ENCODE results near the gene TENM3.

The TENM3 gene

GRCh38 chr4:182354106-182354505 is 110.9 kb downstream of the TENM3 start:
- no peaks in the 10 kb centered on the region for H4K20me1 ChIP-seq (ENCODE audit: insufficient read depth, low read length)
- no peaks in the 10 kb centered on the region for H3F3A ChIP-seq (ENCODE audit: insufficient read depth, low read length)
- TF ChIP-seq CTCF (IDR thresholded peaks at IDR 0.05; ENCODE audit: low read length) (no peak), EZH2 (optimal IDR thresholded peaks at IDR 0.05; ENCODE audit: low read depth, low read length) (no peak), EZH2phosphoT487 (IDR thresholded peaks at IDR 0.05; ENCODE audit: low read length) (no peak)
- H3K9me3 ChIP-seq (replicated peaks; ENCODE audit: insufficient read depth, low read length) = no peaks in the 10 kb centered on the region
- H3K9ac ChIP-seq (ENCODE audit: low read length) = no peak overlapping the region
- no peaks in the 10 kb centered on the region for H3K79me2 ChIP-seq (ENCODE audit: low read length)
- no peak for DNase-seq
- no peak overlapping the region for H3K27ac ChIP-seq (ENCODE audit: low read length)
- H2AFZ ChIP-seq (ENCODE audit: low read length) = no peak overlapping the region
- no peaks in the 10 kb centered on the region for H3K4me1 ChIP-seq (ENCODE audit: low read length)
- no peaks in the 10 kb centered on the region for H3K27me3 ChIP-seq (replicated peaks; ENCODE audit: insufficient read depth, low read length)
- no peaks in the 10 kb centered on the region for H3K36me3 ChIP-seq (replicated peaks; ENCODE audit: insufficient read depth, low read length)
- no peaks in the 10 kb centered on the region for H3K9me2 ChIP-seq (replicated peaks; ENCODE audit: insufficient read depth, low read length)
- H3K4me3 ChIP-seq (ENCODE audit: low read length) = no peak overlapping the region
- no peak overlapping the region for H3K4me2 ChIP-seq (ENCODE audit: low read depth, low read length)

- Histone ChIP-seq H3K9ac (ENCODE audit: low read length) (no peak overlapping the region), H3K27ac (ENCODE audit: low read length) (no peak overlapping the region), H3K4me1 (ENCODE audit: low read length) (no peaks in the 10 kb centered on the region), H3K36me3 (replicated peaks; ENCODE audit: insufficient read depth, low read length) (no peaks in the 10 kb centered on the region), H3K4me2 (ENCODE audit: low read depth, low read length) (no peak overlapping the region), H3K4me3 (ENCODE audit: low read length) (no peak overlapping the region), H3K9me2 (replicated peaks; ENCODE audit: insufficient read depth, low read length) (no peaks in the 10 kb centered on the region), H3F3A (ENCODE audit: insufficient read depth, low read length) (no peaks in the 10 kb centered on the region), H3K27me3 (replicated peaks; ENCODE audit: insufficient read depth, low read length) (no peaks in the 10 kb centered on the region), H3K79me2 (ENCODE audit: low read length) (no peaks in the 10 kb centered on the region), H4K20me1 (ENCODE audit: insufficient read depth, low read length) (no peaks in the 10 kb centered on the region), H2AFZ (ENCODE audit: low read length) (no peak overlapping the region), H3K9me3 (replicated peaks; ENCODE audit: insufficient read depth, low read length) (no peaks in the 10 kb centered on the region)
- TF ChIP-seq EZH2 (optimal IDR thresholded peaks at IDR 0.05; ENCODE audit: low read depth, low read length) (no peak), EZH2phosphoT487 (IDR thresholded peaks at IDR 0.05; ENCODE audit: low read length) (no peak), CTCF (IDR thresholded peaks at IDR 0.05; ENCODE audit: low read length) (no peak)
- no peak for DNase-seq
Observed at GRCh38 chr4:182354867-182355266, 111.7 kb downstream of the TENM3 start.

- H2AFZ ChIP-seq (ENCODE audit: low read length) = no peak overlapping the region
- H4K20me1 ChIP-seq (ENCODE audit: insufficient read depth, low read length) = no peaks in the 10 kb centered on the region
- no peaks in the 10 kb centered on the region for H3F3A ChIP-seq (ENCODE audit: insufficient read depth, low read length)
Observed at GRCh38 chr4:182367153-182367552, 124.0 kb downstream of the TENM3 start.

More at GRCh38 chr4:182367153-182367552, 124.0 kb downstream of the TENM3 start:
- no peaks in the 10 kb centered on the region for H3K79me2 ChIP-seq (ENCODE audit: low read length)
- DNase-seq = no peak
- no peaks in the 10 kb centered on the region for H3K4me1 ChIP-seq (ENCODE audit: low read length)
- no peak overlapping the region for H3K27ac ChIP-seq (ENCODE audit: low read length)
- no peak overlapping the region for H3K9ac ChIP-seq (ENCODE audit: low read length)
- H3K9me3 ChIP-seq (replicated peaks; ENCODE audit: insufficient read depth, low read length) = no peaks in the 10 kb centered on the region
- H3K36me3 ChIP-seq (replicated peaks; ENCODE audit: insufficient read depth, low read length) = no peaks in the 10 kb centered on the region
- no peak overlapping the region for H3K4me2 ChIP-seq (ENCODE audit: low read depth, low read length)
- no peak for TF ChIP-seq EZH2 (optimal IDR thresholded peaks at IDR 0.05; ENCODE audit: low read depth, low read length)
- no peak for TF ChIP-seq CTCF (IDR thresholded peaks at IDR 0.05; ENCODE audit: low read length)
- no peak for TF ChIP-seq EZH2phosphoT487 (IDR thresholded peaks at IDR 0.05; ENCODE audit: low read length)
- H3K4me3 ChIP-seq (ENCODE audit: low read length) = no peak overlapping the region
- no peaks in the 10 kb centered on the region for H3K9me2 ChIP-seq (replicated peaks; ENCODE audit: insufficient read depth, low read length)
- H3K27me3 ChIP-seq (replicated peaks; ENCODE audit: insufficient read depth, low read length) = no peaks in the 10 kb centered on the region

Data from MM.1S (cell line).